ENCODE data around the gene GOLGA1. TPM values are rescaled to one million over a fixed set of nuclear protein-coding genes. Genes with fewer than 3 reads are reported as not detected.

The GOLGA1 gene
- total and polyA plus RNA-seq, 2 of the 13 experiments (the other 11 are each of a cell fraction or from before 2014, with no cell fraction given) = 12.7 to 15.9 TPM

GRCh38 chr9:124868511-124869465 lies 72.1 kb downstream of the GOLGA1 start (continued):
- TF ChIP-seq FOXK1 (CRISPR knock-in tag; IDR thresholded peaks at IDR 0.05; ENCODE audit: borderline replicate concordance, low read depth) = no peak; the same call in 1 of the 2 replicates

- no peaks in the 10 kb centered on the region for H3K9me3 ChIP-seq (ENCODE audit: low read length)
- no peak overlapping the region for H3K27ac ChIP-seq (ENCODE audit: extremely low read length, insufficient read depth, low read length)
- H3K4me3 ChIP-seq (replicated peaks in 1 of 3; ENCODE audit: insufficient read depth in 1 of 3, low read depth in 2 of 3, low read length in 3 of 3) = no peak overlapping the region
- TF ChIP-seq, protein P1, sequence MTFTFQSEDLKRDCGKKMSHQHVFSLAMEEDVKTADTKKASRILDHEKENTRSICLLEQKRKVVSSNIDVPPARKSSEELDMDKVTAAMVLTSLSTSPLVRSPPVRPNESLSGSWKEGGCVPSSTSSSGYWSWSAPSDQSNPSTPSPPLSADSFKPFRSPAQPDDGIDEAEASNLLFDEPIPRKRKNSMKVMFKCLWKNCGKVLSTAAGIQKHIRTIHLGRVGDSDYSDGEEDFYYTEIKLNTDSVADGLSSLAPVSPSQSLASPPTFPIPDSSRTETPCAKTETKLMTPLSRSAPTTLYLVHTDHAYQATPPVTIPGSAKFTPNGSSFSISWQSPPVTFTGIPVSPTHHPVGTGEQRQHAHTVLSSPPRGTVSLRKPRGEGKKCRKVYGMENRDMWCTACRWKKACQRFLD (CRISPR knock-in tag; IDR thresholded peaks at IDR 0.05; ENCODE audit: borderline replicate concordance) = no peak
- TF ChIP-seq, protein P2, sequence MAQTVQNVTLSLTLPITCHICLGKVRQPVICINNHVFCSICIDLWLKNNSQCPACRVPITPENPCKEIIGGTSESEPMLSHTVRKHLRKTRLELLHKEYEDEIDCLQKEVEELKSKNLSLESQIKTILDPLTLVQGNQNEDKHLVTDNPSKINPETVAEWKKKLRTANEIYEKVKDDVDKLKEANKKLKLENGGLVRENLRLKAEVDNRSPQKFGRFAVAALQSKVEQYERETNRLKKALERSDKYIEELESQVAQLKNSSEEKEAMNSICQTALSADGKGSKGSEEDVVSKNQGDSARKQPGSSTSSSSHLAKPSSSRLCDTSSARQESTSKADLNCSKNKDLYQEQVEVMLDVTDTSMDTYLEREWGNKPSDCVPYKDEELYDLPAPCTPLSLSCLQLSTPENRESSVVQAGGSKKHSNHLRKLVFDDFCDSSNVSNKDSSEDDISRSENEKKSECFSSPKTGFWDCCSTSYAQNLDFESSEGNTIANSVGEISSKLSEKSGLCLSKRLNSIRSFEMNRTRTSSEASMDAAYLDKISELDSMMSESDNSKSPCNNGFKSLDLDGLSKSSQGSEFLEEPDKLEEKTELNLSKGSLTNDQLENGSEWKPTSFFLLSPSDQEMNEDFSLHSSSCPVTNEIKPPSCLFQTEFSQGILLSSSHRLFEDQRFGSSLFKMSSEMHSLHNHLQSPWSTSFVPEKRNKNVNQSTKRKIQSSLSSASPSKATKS (CRISPR knock-in tag; IDR thresholded peaks at IDR 0.05) = no peak
- TF ChIP-seq DMAP1 (CRISPR knock-in tag; IDR thresholded peaks at IDR 0.05) (no peak), ZNF790 (CRISPR knock-in tag; IDR thresholded peaks at IDR 0.05; ENCODE audit: borderline replicate concordance) (no peak), ZBTB20 (CRISPR knock-in tag; IDR thresholded peaks at IDR 0.05; ENCODE audit: borderline replicate concordance, low read depth) (no peak), ATM (IDR thresholded peaks at IDR 0.05; ENCODE audit: borderline replicate concordance) (no peak), ZBTB33 (CRISPR knock-in tag; IDR thresholded peaks at IDR 0.05) (no peak), BCL6 (CRISPR knock-in tag; IDR thresholded peaks at IDR 0.05) (no peak), GATA4 (IDR thresholded peaks at IDR 0.05; ENCODE audit: borderline replicate concordance, low read depth) (no peak)
- TF ChIP-seq, protein P3, sequence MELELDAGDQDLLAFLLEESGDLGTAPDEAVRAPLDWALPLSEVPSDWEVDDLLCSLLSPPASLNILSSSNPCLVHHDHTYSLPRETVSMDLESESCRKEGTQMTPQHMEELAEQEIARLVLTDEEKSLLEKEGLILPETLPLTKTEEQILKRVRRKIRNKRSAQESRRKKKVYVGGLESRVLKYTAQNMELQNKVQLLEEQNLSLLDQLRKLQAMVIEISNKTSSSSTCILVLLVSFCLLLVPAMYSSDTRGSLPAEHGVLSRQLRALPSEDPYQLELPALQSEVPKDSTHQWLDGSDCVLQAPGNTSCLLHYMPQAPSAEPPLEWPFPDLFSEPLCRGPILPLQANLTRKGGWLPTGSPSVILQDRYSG (CRISPR knock-in tag; IDR thresholded peaks at IDR 0.05) = no peak
- in situ Hi-C loops (cut with HindIII; ENCODE audit: extremely low pct_ligation_motif_present, low pct_unique_long_range_greater_than_20kb) (no loop called here), intact Hi-C loops (cut with micrococcal nuclease; ENCODE audit: unreplicated experiment) (loop anchor here (10.0 kb wide), 1 partner anchor 281 kb away; the partner anchor contains the start of gene SCAI)
- FAIRE-seq (no peak), DNase-seq (ENCODE audit: low spot score) (no peak), ATAC-seq (no peak)
- peak overlapping the region; percentile 37 for H3K4me2 ChIP-seq (ENCODE audit: low read depth, low read length)
- H4K20me1 ChIP-seq (ENCODE audit: insufficient read depth, low read length) = peaks cover 31% of the 10 kb centered on the region
- 76% methylated on average over 7 of the region's 7 CpGs for WGBS (ENCODE audit: low lambda C conversion rate)
- POLR2A ChIA-PET = interaction anchor here (4.1 kb wide), 1 partner anchor 92 kb away, joined by 26 read pairs; the partner anchor contains the start of gene NR6A1
- H3K9ac ChIP-seq (ENCODE audit: insufficient read depth, low read depth, low read length) = no peak overlapping the region
- H3K27me3 ChIP-seq (ENCODE audit: control insufficient read depth in 1 of 2, insufficient read depth in 2 of 2, low read length in 2 of 2) = no peaks in the 10 kb centered on the region; a peak in 1 of 5 replicates
- H2AFZ ChIP-seq (ENCODE audit: low read length) = no peak overlapping the region
- CTCF ChIA-PET (ENCODE audit: low intra/inter-chr PET ratio, low total read pairs) = no interaction called here
- BruUV-seq (replicated peaks) = no TSS peak
- peaks cover 39% of the 10 kb centered on the region for H3K79me2 ChIP-seq (ENCODE audit: insufficient read depth, low read length)
- H3K36me3 ChIP-seq (replicated peaks in 1 of 2; ENCODE audit: control insufficient read depth in 1 of 2, insufficient read depth in 2 of 2, low read length in 2 of 2) = peaks cover 12 to 22% of the 10 kb centered on the region in 2 experiments
- peaks cover 57% of the 10 kb centered on the region for H3K4me1 ChIP-seq (ENCODE audit: insufficient read depth, low read length)
These were observed 77.5 kb downstream of the GOLGA1 start for GRCh38 chr9:124863371-124863871.

Measured in HepG2 (cell line).